ENCODE measurements around the gene LCN1. TPM values are rescaled to one million over a fixed set of nuclear protein-coding genes. Genes with fewer than 3 reads are reported as not detected.

LCN1 gene
- total and polyA plus RNA-seq, 2 experiments from 2014 or later = 0.27 TPM; not detected in 1

DNA sequence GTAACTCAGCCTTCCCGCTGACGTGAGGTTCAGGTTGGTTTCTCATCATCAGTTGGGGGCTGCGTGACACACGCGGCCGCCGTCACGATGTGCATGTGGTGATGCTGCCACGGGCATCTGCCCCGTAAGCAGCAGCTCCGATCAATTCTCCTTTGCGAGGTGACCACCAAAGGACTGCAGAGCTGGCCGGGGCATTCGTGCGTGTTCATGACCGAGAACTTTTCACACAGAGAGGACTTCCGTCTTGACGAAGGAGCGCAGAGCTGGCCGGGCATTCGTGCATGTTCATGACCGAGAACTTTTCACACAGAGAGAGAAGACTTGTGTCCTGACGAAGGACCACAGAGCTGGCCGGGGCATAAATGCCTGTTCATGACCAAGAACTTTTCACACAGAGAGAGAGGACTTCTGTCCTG, 3.8 kb upstream of the LCN1 start:
- Mint-ChIP-seq H3K27ac (no peak overlapping the region), H3K9me3 (no peaks in the 10 kb centered on the region), H3K4me1 (peaks cover 2% of the 10 kb centered on the region; the same call in 2 of the 3 replicates), H3K4me3 (no peak overlapping the region), H3K36me3 (ENCODE audit: low read depth) (no peaks in the 10 kb centered on the region), H3K27me3 (ENCODE audit: insufficient read depth, low read depth, poor library complexity) (peaks cover 4% of the 10 kb centered on the region)
- Histone ChIP-seq H3K4me1 (ENCODE audit: insufficient read depth) (no peaks in the 10 kb centered on the region), H3K36me3 (ENCODE audit: insufficient read depth) (no peaks in the 10 kb centered on the region), H3K27me3 (ENCODE audit: insufficient read depth) (no peaks in the 10 kb centered on the region), H3K4me2 (no peak overlapping the region), H3K79me2 (replicated peaks; ENCODE audit: insufficient read depth) (no peaks in the 10 kb centered on the region), H4K20me1 (replicated peaks; ENCODE audit: insufficient read depth) (no peaks in the 10 kb centered on the region), H3K9me2 (ENCODE audit: insufficient read depth) (no peaks in the 10 kb centered on the region), H2AFZ (no peak overlapping the region), H3F3A (replicated peaks; ENCODE audit: low read depth) (no peaks in the 10 kb centered on the region), H3K4me3 (no peak overlapping the region), H3K27ac (ENCODE audit: low read depth) (no peak overlapping the region)
- DNase-seq (ENCODE audit: low spot score) (no peak), ATAC-seq (no peak)
- no peak for TF ChIP-seq CREB1 (CRISPR knock-in tag; IDR thresholded peaks at IDR 0.05; ENCODE audit: low read depth)
- TF ChIP-seq ZNF114 (CRISPR knock-in tag; IDR thresholded peaks at IDR 0.05) = no peak
- no peak for TF ChIP-seq ZNF331 (CRISPR knock-in tag; IDR thresholded peaks at IDR 0.05; ENCODE audit: low read depth)
- no peak for TF ChIP-seq NANOG (IDR thresholded peaks at IDR 0.05; ENCODE audit: borderline replicate concordance)
- TF ChIP-seq, protein P1, sequence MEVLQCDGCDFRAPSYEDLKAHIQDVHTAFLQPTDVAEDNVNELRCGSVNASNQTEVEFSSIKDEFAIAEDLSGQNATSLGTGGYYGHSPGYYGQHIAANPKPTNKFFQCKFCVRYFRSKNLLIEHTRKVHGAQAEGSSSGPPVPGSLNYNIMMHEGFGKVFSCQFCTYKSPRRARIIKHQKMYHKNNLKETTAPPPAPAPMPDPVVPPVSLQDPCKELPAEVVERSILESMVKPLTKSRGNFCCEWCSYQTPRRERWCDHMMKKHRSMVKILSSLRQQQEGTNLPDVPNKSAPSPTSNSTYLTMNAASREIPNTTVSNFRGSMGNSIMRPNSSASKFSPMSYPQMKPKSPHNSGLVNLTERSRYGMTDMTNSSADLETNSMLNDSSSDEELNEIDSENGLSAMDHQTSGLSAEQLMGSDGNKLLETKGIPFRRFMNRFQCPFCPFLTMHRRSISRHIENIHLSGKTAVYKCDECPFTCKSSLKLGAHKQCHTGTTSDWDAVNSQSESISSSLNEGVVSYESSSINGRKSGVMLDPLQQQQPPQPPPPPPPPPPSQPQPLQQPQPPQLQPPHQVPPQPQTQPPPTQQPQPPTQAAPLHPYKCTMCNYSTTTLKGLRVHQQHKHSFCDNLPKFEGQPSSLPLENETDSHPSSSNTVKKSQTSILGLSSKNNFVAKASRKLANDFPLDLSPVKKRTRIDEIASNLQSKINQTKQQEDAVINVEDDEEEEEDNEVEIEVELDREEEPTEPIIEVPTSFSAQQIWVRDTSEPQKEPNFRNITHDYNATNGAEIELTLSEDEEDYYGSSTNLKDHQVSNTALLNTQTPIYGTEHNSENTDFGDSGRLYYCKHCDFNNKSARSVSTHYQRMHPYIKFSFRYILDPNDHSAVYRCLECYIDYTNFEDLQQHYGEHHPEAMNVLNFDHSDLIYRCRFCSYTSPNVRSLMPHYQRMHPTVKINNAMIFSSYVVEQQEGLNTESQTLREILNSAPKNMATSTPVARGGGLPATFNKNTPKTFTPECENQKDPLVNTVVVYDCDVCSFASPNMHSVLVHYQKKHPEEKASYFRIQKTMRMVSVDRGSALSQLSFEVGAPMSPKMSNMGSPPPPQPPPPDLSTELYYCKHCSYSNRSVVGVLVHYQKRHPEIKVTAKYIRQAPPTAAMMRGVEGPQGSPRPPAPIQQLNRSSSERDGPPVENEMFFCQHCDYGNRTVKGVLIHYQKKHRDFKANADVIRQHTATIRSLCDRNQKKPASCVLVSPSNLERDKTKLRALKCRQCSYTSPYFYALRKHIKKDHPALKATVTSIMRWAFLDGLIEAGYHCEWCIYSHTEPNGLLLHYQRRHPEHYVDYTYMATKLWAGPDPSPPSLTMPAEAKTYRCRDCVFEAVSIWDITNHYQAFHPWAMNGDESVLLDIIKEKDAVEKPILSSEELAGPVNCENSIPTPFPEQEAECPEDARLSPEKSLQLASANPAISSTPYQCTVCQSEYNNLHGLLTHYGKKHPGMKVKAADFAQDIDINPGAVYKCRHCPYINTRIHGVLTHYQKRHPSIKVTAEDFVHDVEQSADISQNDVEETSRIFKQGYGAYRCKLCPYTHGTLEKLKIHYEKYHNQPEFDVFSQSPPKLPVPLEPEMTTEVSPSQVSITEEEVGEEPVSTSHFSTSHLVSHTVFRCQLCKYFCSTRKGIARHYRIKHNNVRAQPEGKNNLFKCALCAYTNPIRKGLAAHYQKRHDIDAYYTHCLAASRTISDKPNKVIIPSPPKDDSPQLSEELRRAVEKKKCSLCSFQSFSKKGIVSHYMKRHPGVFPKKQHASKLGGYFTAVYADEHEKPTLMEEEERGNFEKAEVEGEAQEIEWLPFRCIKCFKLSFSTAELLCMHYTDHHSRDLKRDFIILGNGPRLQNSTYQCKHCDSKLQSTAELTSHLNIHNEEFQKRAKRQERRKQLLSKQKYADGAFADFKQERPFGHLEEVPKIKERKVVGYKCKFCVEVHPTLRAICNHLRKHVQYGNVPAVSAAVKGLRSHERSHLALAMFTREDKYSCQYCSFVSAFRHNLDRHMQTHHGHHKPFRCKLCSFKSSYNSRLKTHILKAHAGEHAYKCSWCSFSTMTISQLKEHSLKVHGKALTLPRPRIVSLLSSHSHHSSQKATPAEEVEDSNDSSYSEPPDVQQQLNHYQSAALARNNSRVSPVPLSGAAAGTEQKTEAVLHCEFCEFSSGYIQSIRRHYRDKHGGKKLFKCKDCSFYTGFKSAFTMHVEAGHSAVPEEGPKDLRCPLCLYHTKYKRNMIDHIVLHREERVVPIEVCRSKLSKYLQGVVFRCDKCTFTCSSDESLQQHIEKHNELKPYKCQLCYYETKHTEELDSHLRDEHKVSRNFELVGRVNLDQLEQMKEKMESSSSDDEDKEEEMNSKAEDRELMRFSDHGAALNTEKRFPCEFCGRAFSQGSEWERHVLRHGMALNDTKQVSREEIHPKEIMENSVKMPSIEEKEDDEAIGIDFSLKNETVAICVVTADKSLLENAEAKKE (CRISPR knock-in tag; IDR thresholded peaks at IDR 0.05) = no peak
- TF ChIP-seq, protein P2, sequence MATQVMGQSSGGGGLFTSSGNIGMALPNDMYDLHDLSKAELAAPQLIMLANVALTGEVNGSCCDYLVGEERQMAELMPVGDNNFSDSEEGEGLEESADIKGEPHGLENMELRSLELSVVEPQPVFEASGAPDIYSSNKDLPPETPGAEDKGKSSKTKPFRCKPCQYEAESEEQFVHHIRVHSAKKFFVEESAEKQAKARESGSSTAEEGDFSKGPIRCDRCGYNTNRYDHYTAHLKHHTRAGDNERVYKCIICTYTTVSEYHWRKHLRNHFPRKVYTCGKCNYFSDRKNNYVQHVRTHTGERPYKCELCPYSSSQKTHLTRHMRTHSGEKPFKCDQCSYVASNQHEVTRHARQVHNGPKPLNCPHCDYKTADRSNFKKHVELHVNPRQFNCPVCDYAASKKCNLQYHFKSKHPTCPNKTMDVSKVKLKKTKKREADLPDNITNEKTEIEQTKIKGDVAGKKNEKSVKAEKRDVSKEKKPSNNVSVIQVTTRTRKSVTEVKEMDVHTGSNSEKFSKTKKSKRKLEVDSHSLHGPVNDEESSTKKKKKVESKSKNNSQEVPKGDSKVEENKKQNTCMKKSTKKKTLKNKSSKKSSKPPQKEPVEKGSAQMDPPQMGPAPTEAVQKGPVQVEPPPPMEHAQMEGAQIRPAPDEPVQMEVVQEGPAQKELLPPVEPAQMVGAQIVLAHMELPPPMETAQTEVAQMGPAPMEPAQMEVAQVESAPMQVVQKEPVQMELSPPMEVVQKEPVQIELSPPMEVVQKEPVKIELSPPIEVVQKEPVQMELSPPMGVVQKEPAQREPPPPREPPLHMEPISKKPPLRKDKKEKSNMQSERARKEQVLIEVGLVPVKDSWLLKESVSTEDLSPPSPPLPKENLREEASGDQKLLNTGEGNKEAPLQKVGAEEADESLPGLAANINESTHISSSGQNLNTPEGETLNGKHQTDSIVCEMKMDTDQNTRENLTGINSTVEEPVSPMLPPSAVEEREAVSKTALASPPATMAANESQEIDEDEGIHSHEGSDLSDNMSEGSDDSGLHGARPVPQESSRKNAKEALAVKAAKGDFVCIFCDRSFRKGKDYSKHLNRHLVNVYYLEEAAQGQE (IDR thresholded peaks at IDR 0.05; ENCODE audit: unreplicated experiment) = no peak
- TF ChIP-seq, protein P3, sequence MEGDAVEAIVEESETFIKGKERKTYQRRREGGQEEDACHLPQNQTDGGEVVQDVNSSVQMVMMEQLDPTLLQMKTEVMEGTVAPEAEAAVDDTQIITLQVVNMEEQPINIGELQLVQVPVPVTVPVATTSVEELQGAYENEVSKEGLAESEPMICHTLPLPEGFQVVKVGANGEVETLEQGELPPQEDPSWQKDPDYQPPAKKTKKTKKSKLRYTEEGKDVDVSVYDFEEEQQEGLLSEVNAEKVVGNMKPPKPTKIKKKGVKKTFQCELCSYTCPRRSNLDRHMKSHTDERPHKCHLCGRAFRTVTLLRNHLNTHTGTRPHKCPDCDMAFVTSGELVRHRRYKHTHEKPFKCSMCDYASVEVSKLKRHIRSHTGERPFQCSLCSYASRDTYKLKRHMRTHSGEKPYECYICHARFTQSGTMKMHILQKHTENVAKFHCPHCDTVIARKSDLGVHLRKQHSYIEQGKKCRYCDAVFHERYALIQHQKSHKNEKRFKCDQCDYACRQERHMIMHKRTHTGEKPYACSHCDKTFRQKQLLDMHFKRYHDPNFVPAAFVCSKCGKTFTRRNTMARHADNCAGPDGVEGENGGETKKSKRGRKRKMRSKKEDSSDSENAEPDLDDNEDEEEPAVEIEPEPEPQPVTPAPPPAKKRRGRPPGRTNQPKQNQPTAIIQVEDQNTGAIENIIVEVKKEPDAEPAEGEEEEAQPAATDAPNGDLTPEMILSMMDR (conservative IDR thresholded peaks at IDR 0.05; ENCODE audit: low read depth in 2 of 2) = no peak
- TF ChIP-seq JUNB (IDR thresholded peaks at IDR 0.05; ENCODE audit: unreplicated experiment) = no peak
- TF ChIP-seq STAT1 (IDR thresholded peaks at IDR 0.05; ENCODE audit: unreplicated experiment) = no peak
- TF ChIP-seq EZH2 (IDR thresholded peaks at IDR 0.05; ENCODE audit: low read depth, unreplicated experiment) = no peak
- no peak for TF ChIP-seq EZH2phosphoT487 (IDR thresholded peaks at IDR 0.05; ENCODE audit: unreplicated experiment)
- TF ChIP-seq, protein P4, sequence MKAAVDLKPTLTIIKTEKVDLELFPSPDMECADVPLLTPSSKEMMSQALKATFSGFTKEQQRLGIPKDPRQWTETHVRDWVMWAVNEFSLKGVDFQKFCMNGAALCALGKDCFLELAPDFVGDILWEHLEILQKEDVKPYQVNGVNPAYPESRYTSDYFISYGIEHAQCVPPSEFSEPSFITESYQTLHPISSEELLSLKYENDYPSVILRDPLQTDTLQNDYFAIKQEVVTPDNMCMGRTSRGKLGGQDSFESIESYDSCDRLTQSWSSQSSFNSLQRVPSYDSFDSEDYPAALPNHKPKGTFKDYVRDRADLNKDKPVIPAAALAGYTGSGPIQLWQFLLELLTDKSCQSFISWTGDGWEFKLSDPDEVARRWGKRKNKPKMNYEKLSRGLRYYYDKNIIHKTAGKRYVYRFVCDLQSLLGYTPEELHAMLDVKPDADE (IDR thresholded peaks at IDR 0.05) = no peak
- TF ChIP-seq POLR2AphosphoS5 (IDR thresholded peaks at IDR 0.05; ENCODE audit: low read depth) = no peak

Data from GM23338 (cell line).